HG03439 (cell line): Measurements from ENCODE around the gene CRADD.
"Not testable (repeated sequence)": the region's sequence is repeated elsewhere in the genome, so short reads cannot be mapped to it uniquely, and the experiment has no call there.

Source experiments
- ATAC-seq: cut with Tn5 transposase; IDR thresholded peaks from one replicate; pipeline ENCODE4 v1.9.1; 2021; ENCODE audit warnings: mild to moderate bottlenecking, moderate library complexity; ENCODE audit not compliant: unreplicated experiment

The CRADD gene

GRCh38 chr12:93781961-93782360, 104.8 kb downstream of the CRADD start:
- not testable (repeated sequence) for ATAC-seq

- ATAC-seq, result no peak
Observed at GRCh38 chr12:93782853-93783252, 105.7 kb downstream of the CRADD start.

DNA sequence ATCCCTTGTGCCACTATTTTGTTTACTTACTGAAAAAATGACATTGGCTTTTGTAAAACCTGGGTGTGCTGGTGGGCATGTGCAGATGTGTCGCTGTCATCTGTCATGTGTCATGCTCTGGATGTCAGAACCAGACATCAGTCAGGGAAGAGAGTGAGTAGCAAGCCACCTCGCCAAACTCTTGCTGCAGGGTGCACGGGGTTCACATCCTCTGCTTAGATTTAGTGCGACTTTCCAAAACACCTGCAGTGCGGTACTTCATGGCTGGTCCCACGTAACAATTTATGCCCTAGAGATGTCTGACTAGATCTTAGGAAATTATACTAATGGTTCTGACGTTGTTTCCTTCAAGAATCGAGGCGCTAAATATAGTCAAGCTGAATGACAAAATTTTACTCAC, 106.7 kb downstream of the CRADD start:
- ATAC-seq, result no peak

DNA sequence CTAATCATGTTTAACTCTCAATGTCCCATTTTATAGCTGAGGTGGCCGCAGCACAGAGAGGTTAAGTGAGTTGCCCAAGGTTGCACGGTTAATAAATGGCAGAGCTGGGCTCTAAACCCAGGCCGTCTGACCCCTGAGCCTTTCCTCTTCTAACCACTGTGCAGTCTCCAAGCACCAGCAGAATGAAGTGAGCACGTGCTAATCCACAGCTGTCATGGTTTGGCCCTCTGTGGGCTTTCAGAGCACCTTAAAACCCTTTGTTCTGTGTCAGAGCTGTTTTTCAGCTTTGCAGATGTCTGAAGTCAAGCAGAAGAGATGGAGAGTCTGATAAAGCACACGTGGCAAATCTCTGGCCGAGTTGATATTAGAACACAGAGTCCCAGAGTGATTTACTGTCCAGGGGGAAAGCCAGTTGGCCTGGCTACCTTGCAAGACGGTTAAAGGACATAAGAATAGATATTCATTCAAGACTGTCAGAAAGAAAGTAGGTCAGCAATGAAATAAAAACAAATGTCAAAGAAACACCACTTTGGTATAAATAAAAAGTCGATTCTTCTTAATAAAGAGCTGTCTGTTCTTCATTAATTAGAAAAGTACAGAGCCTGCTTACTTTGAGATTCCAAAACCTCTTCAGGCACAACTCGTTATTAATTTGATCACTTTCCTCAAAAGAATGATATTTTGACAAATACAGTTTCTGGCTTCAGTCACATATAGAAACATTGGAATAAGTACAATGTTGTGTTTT, 107.3 kb downstream of the CRADD start:
- ATAC-seq, result no peak

- no peak for ATAC-seq
Observed at GRCh38 chr12:93785249-93786010, 108.3 kb downstream of the CRADD start.

- no peak for ATAC-seq
Observed at GRCh38 chr12:93786656-93787397, 109.7 kb downstream of the CRADD start.

DNA sequence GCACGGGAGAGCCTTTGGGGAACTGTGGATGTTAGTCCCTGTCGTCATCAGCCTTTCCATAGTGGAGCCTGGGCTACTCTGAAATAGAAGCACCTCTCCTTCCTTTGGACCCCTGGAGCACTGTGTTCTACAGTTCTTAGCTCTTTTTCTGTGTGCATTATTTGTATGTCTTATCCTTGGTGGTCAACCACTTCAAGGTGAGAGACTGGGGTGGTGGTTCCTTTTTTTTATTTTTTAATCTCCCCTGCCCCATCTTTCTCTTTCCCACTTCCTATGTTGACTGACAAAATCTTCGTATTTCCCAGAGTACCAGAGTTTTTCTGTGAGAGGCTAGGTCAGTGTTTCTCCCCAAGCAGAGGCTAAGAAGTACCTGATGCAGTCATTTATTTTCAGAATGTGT, 111.7 kb downstream of the CRADD start:
- ATAC-seq, result no peak

DNA sequence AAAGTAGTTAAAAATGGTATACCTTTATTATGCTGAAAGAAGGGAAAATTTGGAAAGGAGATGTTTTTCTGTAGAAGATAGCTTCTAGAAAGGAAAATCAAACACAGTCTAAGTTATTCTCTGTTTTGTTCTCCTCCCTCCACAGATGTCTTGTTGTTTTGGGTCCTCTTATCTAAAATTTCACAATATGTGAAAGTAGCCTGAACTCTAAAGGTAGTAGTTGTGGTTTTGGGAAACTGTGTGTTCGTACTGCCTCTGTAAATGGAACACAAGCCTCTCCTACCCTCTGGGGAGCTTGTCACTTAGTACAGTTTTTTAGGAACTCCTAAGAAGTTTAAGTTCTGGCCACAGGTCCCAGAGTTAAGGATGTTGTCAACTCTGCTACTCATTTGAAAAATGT, 112.6 kb downstream of the CRADD start:
- ATAC-seq, result no peak

DNA sequence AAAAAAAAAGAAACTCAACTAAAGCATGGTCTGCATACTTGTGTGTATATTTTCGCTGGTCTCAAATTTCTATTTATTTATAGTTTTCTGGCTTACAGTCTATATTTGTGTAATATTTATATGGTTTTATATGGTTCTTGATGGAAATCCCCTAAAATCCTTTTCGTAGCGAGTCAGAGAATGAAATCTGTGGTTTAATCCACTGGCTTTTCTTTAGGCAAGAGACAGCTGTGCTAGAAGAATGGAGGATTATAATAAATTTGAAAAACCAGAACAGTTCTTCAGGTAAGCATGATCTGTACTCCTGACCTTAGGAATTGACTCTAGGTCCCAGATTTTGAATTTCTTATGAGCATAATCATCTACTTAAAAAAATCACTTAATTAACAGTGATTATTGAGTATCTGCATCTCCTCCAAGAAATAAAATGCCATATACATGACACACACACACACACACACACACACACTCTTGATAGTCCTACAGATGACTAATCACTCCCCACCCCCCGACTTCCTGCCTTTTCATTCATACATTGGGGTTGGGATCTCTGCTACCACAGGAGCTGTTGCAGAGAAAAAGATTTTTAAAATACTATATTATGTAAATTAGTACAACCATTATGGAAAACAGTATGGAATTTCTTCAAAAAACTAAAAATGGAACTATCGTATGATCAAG, 113.4 kb downstream of the CRADD start:
- no peak for ATAC-seq

- no peak for ATAC-seq
Observed at GRCh38 chr12:93793007-93793406, 115.8 kb downstream of the CRADD start.

DNA sequence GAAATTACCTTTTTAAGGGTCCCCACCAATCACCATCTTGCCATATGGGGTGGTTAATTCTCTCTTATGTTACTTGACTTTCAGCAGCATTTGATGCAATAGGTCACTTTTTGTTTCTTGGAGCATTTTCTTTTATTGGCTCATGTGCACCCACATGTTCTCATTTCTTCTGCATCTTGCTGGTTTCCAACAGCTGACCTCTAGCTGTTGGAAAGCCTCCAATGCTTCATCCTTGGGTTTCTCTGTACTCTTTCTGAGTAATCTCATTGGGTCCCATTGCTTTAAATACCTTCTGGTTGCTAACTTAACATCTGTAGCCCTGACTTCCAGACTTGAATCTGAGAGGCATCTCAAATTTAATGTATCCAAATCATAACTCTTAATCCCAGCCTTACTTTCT, 116.8 kb downstream of the CRADD start:
- no peak for ATAC-seq

DNA sequence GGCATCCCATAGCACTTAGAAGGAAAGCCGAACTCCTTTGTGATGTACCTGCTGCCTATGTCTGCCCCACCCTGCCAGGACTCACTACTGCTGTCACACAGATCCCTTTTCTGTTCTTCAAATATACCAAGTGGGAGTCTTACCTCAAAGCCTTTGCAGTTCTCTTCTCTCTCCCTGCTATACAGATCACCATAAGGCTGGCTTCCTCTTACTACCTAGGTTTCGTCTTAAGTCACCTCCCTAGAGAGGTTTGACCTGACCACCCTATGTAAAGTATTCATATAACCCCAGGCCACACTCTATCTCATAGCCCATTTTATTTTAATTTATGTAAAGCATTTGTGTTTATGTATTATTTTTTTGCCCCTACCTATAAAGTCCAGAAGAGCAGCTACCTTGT, 117.6 kb downstream of the CRADD start:
- no peak for ATAC-seq

DNA sequence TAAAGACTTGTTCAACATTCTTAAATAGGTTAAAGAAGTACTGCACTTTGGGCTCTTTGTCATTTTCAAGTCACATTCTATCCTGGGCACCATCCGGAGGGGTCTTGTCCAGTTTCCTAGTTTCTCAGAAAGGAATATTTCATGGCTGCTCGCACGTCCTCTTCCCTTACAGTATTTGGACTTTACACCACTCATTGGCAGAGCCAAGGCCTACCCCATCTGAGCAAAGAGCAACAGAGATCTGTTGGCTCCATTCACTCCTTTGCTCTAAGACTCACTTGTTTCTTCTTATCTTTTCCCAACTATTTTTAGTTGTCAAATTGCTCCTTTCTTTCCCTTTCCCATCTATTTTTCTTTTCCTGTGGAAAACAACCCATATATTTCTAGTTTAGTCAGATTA, 118.2 kb downstream of the CRADD start:
- ATAC-seq, result no peak

DNA sequence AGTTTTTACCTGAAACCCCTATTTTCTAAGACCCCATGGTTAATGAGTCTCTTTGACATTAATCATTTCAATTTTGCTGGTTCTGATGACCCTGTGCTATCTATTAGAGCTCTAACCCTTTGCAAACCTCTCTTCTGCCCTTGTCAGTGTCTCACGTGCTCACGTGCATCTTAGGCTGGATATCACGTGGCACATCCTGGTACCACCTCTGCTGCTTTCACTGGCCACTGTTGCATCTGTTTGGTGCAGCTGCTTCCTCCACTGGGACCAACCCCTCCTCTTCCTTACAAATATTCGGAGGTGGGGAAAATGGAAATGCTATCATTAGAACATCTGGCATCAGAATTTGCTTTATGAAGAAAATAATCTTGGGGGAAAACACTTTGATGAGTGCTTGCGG, 119.6 kb downstream of the CRADD start:
- no peak for ATAC-seq

DNA sequence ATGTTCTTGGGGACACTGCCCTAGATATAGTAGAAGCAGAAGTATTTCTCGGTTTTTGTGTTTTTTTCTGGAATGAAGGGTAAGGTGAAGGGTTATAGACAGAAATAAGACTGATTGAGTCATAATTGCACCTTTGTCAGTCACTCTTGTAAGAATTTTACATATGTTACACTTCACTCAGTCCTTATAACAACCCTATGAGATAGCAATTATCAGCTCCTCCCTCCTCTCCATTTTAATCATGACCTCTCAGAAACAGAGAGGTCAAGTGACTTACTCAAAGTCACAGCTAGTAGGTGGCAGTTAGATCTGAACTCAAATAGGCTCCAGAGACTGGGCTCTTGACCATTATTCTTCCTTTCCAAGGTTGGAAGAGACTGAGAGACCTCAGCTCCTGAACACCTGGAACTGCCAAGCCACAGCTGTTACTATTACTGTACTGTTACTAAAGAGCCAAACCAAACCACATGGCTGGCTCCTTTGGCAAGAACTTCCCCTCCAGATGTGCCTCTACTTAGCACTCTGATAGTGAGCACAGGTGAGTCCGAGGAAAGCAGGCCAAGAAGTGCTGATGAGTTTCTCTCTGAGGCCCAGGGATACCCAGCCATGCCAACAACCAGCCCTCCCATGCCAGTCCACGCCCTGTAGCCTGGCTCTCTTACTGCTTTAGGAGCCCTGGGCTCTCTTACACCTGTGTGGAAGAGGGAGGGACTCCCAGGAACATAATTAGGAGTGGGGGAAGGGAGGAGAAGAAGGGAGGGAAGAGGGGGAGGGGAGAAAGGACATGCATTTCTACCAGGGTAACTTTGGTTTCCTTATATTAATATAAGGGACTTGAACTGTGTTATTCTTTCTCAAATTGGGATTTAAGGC, 121.3 kb downstream of the CRADD start:
- no peak for ATAC-seq

DNA sequence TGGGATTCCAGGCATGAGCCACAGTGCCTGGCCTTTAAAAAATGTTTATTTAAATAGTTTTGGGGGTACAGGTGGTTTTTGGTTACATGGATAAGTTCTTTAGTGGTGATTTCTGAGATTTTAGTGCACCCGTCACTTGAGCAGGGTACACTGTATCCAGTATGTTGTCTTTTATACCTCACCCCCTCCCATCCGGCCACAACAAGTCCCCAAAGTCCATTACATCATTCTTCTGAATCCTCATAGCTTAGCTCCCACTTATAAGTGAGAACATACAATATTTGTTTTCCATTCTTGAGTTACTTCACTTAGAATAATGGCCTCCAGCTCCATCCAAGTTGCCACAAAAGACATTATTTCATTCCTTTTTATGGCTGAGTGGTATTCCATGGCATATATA, 124.5 kb downstream of the CRADD start:
- ATAC-seq, result not testable (repeated sequence)

- no peak for ATAC-seq
Observed at GRCh38 chr12:93802293-93802692, 125.1 kb downstream of the CRADD start.

- ATAC-seq, result no peak
Observed at GRCh38 chr12:93802698-93803423, 125.7 kb downstream of the CRADD start.

DNA sequence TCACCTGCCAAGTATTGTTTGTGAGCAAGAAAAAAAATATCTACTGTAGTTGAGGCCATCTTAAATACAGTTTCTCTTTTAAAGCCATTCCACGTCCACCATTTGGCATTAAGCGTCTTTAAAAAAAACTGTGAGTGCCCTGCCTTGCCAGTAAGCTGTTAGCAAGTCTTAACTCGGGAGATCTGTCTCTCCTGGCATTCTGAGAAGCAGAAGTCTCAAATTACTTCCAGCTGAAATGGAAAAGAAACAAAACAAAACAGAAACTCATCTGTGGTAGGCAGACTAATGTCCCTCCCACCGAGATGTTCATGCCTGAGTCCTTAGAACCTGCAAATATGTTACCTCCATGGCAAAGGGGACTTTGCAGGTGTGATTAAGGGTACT, 126.2 kb downstream of the CRADD start:
- no peak for ATAC-seq
